Measurements from ENCODE around the gene CD40.

Gene CD40

DNA sequence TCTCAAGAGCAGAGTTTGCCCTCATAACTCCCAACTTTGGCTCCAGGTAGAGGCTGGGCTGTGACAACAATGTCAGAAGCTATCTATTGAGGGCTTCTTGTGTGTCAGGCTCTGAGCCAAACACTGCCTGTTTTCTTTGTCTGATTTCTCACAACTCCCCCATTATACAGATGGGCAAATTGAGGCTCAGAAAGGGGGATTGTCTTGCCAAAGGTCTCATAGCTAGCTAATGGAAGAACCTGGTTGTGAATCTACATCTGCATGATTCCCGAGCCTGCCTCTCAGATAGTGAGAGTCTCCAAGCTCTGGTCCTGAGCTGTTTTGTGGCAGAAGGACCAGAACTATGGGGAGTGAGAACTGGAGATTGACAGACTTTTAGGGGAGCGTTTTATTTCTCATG lies 1.4 kb downstream of the CD40 start:
- no peaks in the 10 kb centered on the region for H3K27me3 ChIP-seq (ENCODE audit: low read length)
- peak overlapping the region; percentile 61 for H3K4me3 ChIP-seq (ENCODE audit: insufficient read depth, low read length, poor library complexity, severe bottlenecking)
- H3K9me2 ChIP-seq (replicated peaks; ENCODE audit: insufficient read depth, low read length) = no peaks in the 10 kb centered on the region
- H3K79me2 ChIP-seq (ENCODE audit: insufficient read depth, low read length) = peaks cover 27% of the 10 kb centered on the region
- H3K4me2 ChIP-seq (ENCODE audit: low read depth, low read length, poor library complexity, severe bottlenecking) = peak overlapping the region; percentile 92
- H3F3A ChIP-seq (ENCODE audit: insufficient read depth) = peaks cover 22% of the 10 kb centered on the region
- no peak overlapping the region for H2AFZ ChIP-seq (ENCODE audit: low read depth, low read length, severe bottlenecking)
- no peaks in the 10 kb centered on the region for H4K20me1 ChIP-seq (ENCODE audit: low read depth, low read length)
- no peak for TF ChIP-seq EZH2phosphoT487 (conservative IDR thresholded peaks at IDR 0.05; ENCODE audit: low read length)
- TF ChIP-seq, protein P1, sequence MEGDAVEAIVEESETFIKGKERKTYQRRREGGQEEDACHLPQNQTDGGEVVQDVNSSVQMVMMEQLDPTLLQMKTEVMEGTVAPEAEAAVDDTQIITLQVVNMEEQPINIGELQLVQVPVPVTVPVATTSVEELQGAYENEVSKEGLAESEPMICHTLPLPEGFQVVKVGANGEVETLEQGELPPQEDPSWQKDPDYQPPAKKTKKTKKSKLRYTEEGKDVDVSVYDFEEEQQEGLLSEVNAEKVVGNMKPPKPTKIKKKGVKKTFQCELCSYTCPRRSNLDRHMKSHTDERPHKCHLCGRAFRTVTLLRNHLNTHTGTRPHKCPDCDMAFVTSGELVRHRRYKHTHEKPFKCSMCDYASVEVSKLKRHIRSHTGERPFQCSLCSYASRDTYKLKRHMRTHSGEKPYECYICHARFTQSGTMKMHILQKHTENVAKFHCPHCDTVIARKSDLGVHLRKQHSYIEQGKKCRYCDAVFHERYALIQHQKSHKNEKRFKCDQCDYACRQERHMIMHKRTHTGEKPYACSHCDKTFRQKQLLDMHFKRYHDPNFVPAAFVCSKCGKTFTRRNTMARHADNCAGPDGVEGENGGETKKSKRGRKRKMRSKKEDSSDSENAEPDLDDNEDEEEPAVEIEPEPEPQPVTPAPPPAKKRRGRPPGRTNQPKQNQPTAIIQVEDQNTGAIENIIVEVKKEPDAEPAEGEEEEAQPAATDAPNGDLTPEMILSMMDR (IDR thresholded peaks at IDR 0.05; ENCODE audit: insufficient read depth, low read length, poor library complexity, severe bottlenecking) = no peak
- no peaks in the 10 kb centered on the region for H3K36me3 ChIP-seq (ENCODE audit: low read length)
- H3K27ac ChIP-seq (ENCODE audit: low read depth, low read length) = peak overlapping the region; percentile 87
- peak overlapping the region; percentile 59 for H3K9ac ChIP-seq (ENCODE audit: low read length)
- H3K9me3 ChIP-seq (ENCODE audit: insufficient read depth, low read length) = no peaks in the 10 kb centered on the region

DNA sequence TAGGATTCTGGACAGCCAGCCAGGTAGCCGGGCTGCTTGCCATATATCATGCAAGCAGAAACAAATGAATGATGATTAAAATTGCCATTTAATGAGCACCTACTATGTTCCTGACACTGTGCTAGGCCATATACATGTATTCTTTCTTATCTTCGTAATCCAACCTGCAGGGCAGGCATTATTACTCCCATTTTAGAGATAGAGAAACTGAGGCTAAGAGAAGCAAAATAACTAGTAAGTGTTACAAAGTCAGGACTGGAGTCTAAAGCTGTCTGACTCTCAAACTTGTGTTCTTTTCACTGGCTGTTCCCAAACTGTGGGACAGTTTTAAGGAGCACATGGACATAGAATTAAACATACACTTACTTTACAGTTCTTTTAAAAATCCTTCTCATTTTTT lies 2.0 kb downstream of the CD40 start:
- Histone ChIP-seq H3K36me3 (ENCODE audit: low read length) (no peaks in the 10 kb centered on the region), H3K4me3 (ENCODE audit: insufficient read depth, low read length, poor library complexity, severe bottlenecking) (peak overlapping the region; percentile 61), H4K20me1 (ENCODE audit: low read depth, low read length) (no peaks in the 10 kb centered on the region), H3K9me3 (ENCODE audit: insufficient read depth, low read length) (no peaks in the 10 kb centered on the region), H3F3A (ENCODE audit: insufficient read depth) (peaks cover 22% of the 10 kb centered on the region), H3K27me3 (ENCODE audit: low read length) (no peaks in the 10 kb centered on the region), H2AFZ (ENCODE audit: low read depth, low read length, severe bottlenecking) (no peak overlapping the region), H3K9me2 (replicated peaks; ENCODE audit: insufficient read depth, low read length) (no peaks in the 10 kb centered on the region), H3K4me2 (ENCODE audit: low read depth, low read length, poor library complexity, severe bottlenecking) (peak overlapping the region; percentile 92), H3K79me2 (ENCODE audit: insufficient read depth, low read length) (peaks cover 27% of the 10 kb centered on the region), H3K27ac (ENCODE audit: low read depth, low read length) (peak overlapping the region; percentile 87), H3K9ac (ENCODE audit: low read length) (peak overlapping the region; percentile 59)
- TF ChIP-seq EZH2phosphoT487 (conservative IDR thresholded peaks at IDR 0.05; ENCODE audit: low read length) = no peak
- TF ChIP-seq, protein P1 (IDR thresholded peaks at IDR 0.05; ENCODE audit: insufficient read depth, low read length, poor library complexity, severe bottlenecking) = no peak

DNA sequence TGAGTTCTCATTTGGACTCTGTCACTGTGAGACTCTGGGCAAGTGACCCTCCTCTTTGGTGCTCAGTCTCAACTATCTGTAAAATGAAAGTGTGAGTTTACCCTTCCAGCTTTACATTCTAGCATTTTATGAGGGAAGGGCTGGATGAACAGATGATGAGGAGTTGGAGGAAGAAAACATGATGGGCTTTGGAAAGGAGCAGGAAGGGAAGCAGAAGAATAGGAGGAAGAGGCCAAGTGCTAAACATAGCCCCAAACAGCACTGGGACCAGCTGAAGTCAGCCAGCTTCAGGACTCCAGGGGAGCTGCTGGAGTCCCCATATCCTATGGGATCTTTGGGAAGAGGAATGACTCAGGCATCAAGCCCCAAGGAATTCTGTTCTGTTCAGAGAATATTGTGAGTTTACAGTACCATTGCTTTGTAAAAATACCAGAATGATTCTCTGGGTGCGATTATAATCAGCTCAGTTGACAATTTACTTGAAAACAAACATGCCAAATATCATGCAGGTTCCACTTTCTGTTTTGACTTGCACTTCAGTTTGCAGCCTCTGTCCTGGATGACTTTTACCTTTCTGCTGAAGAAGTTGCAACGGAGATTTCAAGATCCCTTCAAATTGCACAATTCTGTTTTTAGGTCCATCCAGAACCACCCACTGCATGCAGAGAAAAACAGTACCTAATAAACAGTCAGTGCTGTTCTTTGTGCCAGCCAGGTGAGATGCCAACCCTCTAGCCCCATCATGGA lies 3.2 kb downstream of the CD40 start:
- H3K9me2 ChIP-seq (replicated peaks; ENCODE audit: insufficient read depth, low read length) = no peaks in the 10 kb centered on the region
- no peak overlapping the region for H3K4me3 ChIP-seq (ENCODE audit: insufficient read depth, low read length, poor library complexity, severe bottlenecking)
- H3K9ac ChIP-seq (ENCODE audit: low read length) = 0 out of 2 replicates have a peak overlapping the region, but pooled peaks have one; percentile 1
- H3K79me2 ChIP-seq (ENCODE audit: insufficient read depth, low read length) = peaks cover 27% of the 10 kb centered on the region
- H3K36me3 ChIP-seq (ENCODE audit: low read length) = no peaks in the 10 kb centered on the region
- H3K27me3 ChIP-seq (ENCODE audit: low read length) = no peaks in the 10 kb centered on the region
- no peaks in the 10 kb centered on the region for H4K20me1 ChIP-seq (ENCODE audit: low read depth, low read length)
- TF ChIP-seq EZH2phosphoT487 (conservative IDR thresholded peaks at IDR 0.05; ENCODE audit: low read length) = no peak
- TF ChIP-seq, protein P1 (IDR thresholded peaks at IDR 0.05; ENCODE audit: insufficient read depth, low read length, poor library complexity, severe bottlenecking) = no peak
- H3K9me3 ChIP-seq (ENCODE audit: insufficient read depth, low read length) = no peaks in the 10 kb centered on the region
- peaks cover 22% of the 10 kb centered on the region for H3F3A ChIP-seq (ENCODE audit: insufficient read depth)
- peak overlapping the region; percentile 92 for H3K4me2 ChIP-seq (ENCODE audit: low read depth, low read length, poor library complexity, severe bottlenecking)
- no peak overlapping the region for H2AFZ ChIP-seq (ENCODE audit: low read depth, low read length, severe bottlenecking)
- H3K27ac ChIP-seq (ENCODE audit: low read depth, low read length) = peak overlapping the region; percentile 87
